MM.1S (cell line): ENCODE data around the gene MTHFD1L.

Experiments
- DNase-seq: peaks from one replicate; pipeline ENCODE4 v3.0.0-alpha.2; 2015
- H2AFZ ChIP-seq: fragments of 300-600 bp; sonication (generic); 2 replicates; pipeline ENCODE4 v1.6.0; 2016; ENCODE audit warnings: antibody characterized with exemption, low read length
- H3F3A ChIP-seq: fragments of 300-600 bp; sonication (generic); 2 replicates; pipeline ENCODE4 v1.6.1; 2016; ENCODE audit warnings: mild to moderate bottlenecking, antibody characterized with exemption, low read length, moderate library complexity, mixed read lengths; ENCODE audit not compliant: insufficient read depth
- H3K27ac ChIP-seq: fragments of 300-600 bp; sonication (generic); 2 replicates; pipeline ENCODE4 v1.5.1; 2016; ENCODE audit warnings: mild to moderate bottlenecking, low read length
- H3K27me3 ChIP-seq: fragments of 300-600 bp; sonication (generic); replicated peaks from 2 replicates; pipeline ENCODE4 v1.6.0; 2016; ENCODE audit warnings: low read length; ENCODE audit not compliant: insufficient read depth
- H3K36me3 ChIP-seq: fragments of 300-600 bp; sonication (generic); replicated peaks from 2 replicates; pipeline ENCODE4 v1.6.1; 2016; ENCODE audit warnings: mild to moderate bottlenecking, low read length, mixed read lengths; ENCODE audit not compliant: insufficient read depth
- H3K4me1 ChIP-seq: fragments of 300-600 bp; sonication (generic); 2 replicates; pipeline ENCODE4 v1.6.1; 2016; ENCODE audit warnings: low read length, mixed read lengths
- H3K4me2 ChIP-seq: fragments of 300-600 bp; sonication (generic); 2 replicates; pipeline ENCODE4 v1.6.0; 2016; ENCODE audit warnings: low read depth, low read length
- H3K4me3 ChIP-seq: fragments of 300-600 bp; sonication (generic); 2 replicates; pipeline ENCODE4 v1.5.1; 2016; ENCODE audit warnings: low read length, mixed read lengths
- H3K79me2 ChIP-seq: fragments of 300-600 bp; sonication (generic); 2 replicates; pipeline ENCODE4 v1.6.1; 2016; ENCODE audit warnings: mixed run types, low read length, mixed read lengths
- H3K9ac ChIP-seq: fragments of 300-600 bp; sonication (generic); 2 replicates; pipeline ENCODE4 v1.6.1; 2016; ENCODE audit warnings: low read length, mixed read lengths
- H3K9me2 ChIP-seq: fragments of 300-600 bp; sonication (generic); replicated peaks from 2 replicates; pipeline ENCODE4 v1.6.1; 2016; ENCODE audit warnings: mild to moderate bottlenecking, low read length, mixed read lengths; ENCODE audit not compliant: insufficient read depth
- H3K9me3 ChIP-seq: fragments of 300-600 bp; sonication (generic); replicated peaks from 2 replicates; pipeline ENCODE4 v1.6.1; 2016; ENCODE audit warnings: mild to moderate bottlenecking, low read length, mixed read lengths; ENCODE audit not compliant: insufficient read depth
- H4K20me1 ChIP-seq: fragments of 300-600 bp; sonication (generic); 2 replicates; pipeline ENCODE4 v1.6.1; 2016; ENCODE audit warnings: mild to moderate bottlenecking, low read length, moderate library complexity, mixed read lengths; ENCODE audit not compliant: insufficient read depth
- CTCF ChIP-seq: fragments of 300-600 bp; sonication (generic); IDR thresholded peaks from 2 replicates; pipeline ENCODE4 v1.5.1; 2016; ENCODE audit warnings: antibody characterized with exemption, low read length, mixed read lengths
- EZH2 ChIP-seq: fragments of 300-600 bp; sonication (generic); optimal IDR thresholded peaks from 2 replicates; pipeline ENCODE3; 2017; ENCODE audit warnings: low read depth, mild to moderate bottlenecking, antibody characterized with exemption, low read length, mixed read lengths
- EZH2phosphoT487 ChIP-seq: fragments of 300-600 bp; sonication (generic); IDR thresholded peaks from 2 replicates; pipeline ENCODE4 v1.6.1; 2018; ENCODE audit warnings: antibody characterized with exemption, low read length

MTHFD1L gene

GRCh38 chr6:150878347-150879213 lies 13.1 kb downstream of the MTHFD1L start:
- DNase-seq = no peak
- Histone ChIP-seq H3K27me3 (no peaks in the 10 kb centered on the region), H4K20me1 (no peaks in the 10 kb centered on the region), H2AFZ (no peak overlapping the region), H3K4me3 (no peak overlapping the region), H3K4me1 (no peaks in the 10 kb centered on the region), H3K9me3 (no peaks in the 10 kb centered on the region), H3K27ac (no peak overlapping the region), H3K4me2 (no peak overlapping the region), H3K9ac (no peak overlapping the region), H3K9me2 (no peaks in the 10 kb centered on the region), H3F3A (no peaks in the 10 kb centered on the region), H3K79me2 (peaks cover 13% of the 10 kb centered on the region), H3K36me3 (no peaks in the 10 kb centered on the region)
- TF ChIP-seq EZH2 = no peak
- TF ChIP-seq EZH2phosphoT487 = no peak
- TF ChIP-seq CTCF = no peak

- Histone ChIP-seq H3K36me3 (no peaks in the 10 kb centered on the region), H3K79me2 (peaks cover 5% of the 10 kb centered on the region; the same call in 1 of the 2 replicates)
Observed at GRCh38 chr6:150880336-150880735, 14.8 kb downstream of the MTHFD1L start.

GRCh38 chr6:150881911-150882481 lies 16.5 kb downstream of the MTHFD1L start:
- Histone ChIP-seq H2AFZ (no peak overlapping the region), H3K9ac (no peak overlapping the region), H3K27ac (no peak overlapping the region), H3K9me2 (no peaks in the 10 kb centered on the region), H4K20me1 (no peaks in the 10 kb centered on the region), H3F3A (no peaks in the 10 kb centered on the region), H3K4me1 (no peaks in the 10 kb centered on the region), H3K4me2 (no peak overlapping the region), H3K36me3 (no peaks in the 10 kb centered on the region), H3K27me3 (no peaks in the 10 kb centered on the region), H3K4me3 (no peak overlapping the region), H3K79me2 (no peaks in the 10 kb centered on the region), H3K9me3 (no peaks in the 10 kb centered on the region)
- TF ChIP-seq EZH2 = no peak
- TF ChIP-seq CTCF = no peak
- TF ChIP-seq EZH2phosphoT487 = no peak
- no peak for DNase-seq

More at GRCh38 chr6:150880336-150880735, 14.8 kb downstream of the MTHFD1L start:
- Histone ChIP-seq H3K9me2 (no peaks in the 10 kb centered on the region), H3K4me3 (no peak overlapping the region), H3K4me1 (no peaks in the 10 kb centered on the region), H3K27me3 (no peaks in the 10 kb centered on the region), H3K9me3 (no peaks in the 10 kb centered on the region), H4K20me1 (no peaks in the 10 kb centered on the region), H3K4me2 (no peak overlapping the region), H2AFZ (no peak overlapping the region), H3K9ac (no peak overlapping the region), H3F3A (no peaks in the 10 kb centered on the region), H3K27ac (no peak overlapping the region)
- DNase-seq = no peak
- TF ChIP-seq EZH2phosphoT487 (no peak), EZH2 (no peak), CTCF (no peak)
